GM21526 (cell line): ENCODE data around the gene EPHX1.
"Not testable (repeated sequence)": the region's sequence is repeated elsewhere in the genome, so short reads cannot be mapped to it uniquely, and the experiment has no call there.

ENCODE experiments used
- ATAC-seq: cut with Tn5 transposase; IDR thresholded peaks from one replicate; pipeline ENCODE4 v1.9.1; 2021; ENCODE audit warnings: moderate library complexity; ENCODE audit not compliant: unreplicated experiment, low FRiP score

The EPHX1 gene

DNA sequence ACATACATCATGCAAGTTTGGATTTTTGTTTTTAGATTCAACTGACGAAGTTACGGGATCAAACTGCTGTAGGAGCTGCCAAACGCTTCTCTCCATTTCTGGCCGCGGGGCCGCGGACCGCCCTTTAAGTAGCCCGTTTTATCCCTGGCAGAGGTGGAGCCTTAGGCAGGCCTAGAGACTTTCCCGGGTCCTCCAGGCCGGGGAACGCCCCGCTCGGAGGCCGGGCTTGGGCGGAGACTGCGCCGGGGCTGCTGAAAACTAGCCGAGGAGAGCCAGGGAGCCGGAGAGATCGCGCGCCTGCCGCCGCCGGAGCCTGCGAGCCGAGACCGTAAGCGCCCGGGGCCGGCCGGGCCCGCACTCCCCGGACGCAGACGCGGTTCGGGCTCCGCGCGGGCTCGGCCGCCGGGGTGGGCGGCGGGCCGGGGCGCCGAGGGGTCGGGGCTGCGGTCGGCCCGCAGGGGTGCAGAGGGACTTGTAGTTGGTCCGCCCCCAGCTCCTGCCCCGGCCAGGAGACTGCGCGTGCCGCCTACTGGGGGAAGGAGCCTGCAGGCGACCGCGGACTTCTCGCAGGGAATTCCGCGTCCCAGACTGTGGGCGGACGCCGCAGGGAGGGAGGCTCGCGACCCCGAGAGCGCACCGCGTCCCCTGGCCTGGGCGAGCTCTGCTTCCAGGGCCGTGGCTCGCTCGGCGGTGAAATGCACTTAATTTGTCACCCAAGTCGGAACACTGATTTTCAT, at the start of gene EPHX1:
Gene EPHX1 (plus strand): TSS at position 283 of the 737 bp plus-strand sequence. CDS start 18,606 bp downstream, outside the sequence.
- ATAC-seq, result peak; percentile 92

DNA sequence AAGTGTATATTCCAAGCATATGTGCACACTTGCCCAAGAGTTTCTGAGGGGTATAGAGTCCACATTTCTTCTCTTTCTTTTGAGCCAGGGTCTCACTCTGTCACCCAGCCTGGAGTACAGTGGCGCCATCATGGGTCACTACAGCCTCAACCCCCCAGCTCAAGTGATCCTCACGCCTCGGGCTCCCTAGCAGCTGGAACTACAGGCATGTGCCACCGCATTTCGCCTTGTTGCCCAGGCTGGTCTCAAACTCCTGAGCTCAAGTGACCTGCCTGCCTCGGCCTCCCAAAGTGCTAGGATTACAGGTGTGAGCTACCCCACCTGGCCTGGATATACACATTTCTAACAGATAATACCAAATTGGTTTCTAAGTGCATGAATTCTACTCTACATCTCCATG, 49.4 kb upstream of the EPHX1 start:
- ATAC-seq, result no peak

DNA sequence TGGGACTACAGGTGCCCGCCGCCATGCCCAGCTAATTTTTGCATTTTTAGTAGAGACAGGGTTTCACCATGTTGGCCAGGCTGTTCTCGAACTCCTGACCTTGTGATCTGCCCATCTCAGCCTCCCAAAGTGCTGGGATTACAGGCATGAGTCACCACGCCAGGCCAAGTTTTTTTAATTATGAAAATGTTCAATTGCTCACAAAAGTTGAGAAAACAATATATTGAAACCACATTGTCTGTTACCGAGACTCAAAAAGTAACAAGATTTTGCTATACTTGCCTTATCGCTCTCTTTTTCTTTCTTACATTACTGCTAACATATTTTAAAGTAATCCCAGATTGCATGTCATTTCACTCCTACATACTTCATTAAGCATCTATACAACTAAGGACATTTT, 48.5 kb upstream of the EPHX1 start:
- not testable (repeated sequence) for ATAC-seq

DNA sequence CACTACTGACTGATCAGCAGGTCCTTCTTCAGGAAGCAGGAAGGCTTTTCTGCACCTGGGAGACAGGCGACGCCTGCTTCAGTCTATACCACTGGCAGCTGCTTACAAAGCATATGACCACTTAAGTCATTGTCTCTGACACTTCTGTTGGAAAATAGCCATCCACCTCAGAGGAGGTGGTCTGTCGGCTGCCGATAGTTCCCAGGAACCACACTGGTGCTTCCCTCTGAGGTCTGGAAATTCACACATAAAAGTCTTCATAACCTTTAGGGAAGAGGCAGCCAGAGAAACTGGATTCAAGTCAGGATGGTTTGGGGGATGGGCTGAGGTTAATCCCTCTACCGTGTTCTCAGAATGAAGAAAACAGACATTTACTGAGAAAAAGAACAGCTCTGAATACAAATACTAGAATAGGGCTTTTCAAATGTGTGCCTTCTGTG, 47.9 kb upstream of the EPHX1 start:
- no peak for ATAC-seq

DNA sequence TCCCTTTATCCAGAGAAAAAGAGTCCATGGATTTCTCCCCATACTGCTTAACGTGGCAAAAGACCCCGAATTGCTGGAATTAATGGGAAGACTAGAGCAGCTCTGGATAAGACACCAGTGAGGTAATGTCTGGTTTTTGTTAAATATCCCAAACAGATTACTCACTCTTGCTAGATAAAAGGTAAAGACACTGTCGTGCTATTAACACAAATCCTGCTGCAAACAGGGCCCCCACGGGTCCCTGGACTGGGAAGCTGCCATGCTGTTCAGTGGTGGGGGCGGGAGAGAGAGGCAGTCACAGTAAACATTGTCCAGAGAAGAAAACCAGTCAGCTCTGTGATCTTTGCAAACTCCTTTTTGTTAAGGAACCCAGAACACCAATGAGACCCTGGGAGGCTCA, 47.5 kb upstream of the EPHX1 start:
- ATAC-seq, result no peak

DNA sequence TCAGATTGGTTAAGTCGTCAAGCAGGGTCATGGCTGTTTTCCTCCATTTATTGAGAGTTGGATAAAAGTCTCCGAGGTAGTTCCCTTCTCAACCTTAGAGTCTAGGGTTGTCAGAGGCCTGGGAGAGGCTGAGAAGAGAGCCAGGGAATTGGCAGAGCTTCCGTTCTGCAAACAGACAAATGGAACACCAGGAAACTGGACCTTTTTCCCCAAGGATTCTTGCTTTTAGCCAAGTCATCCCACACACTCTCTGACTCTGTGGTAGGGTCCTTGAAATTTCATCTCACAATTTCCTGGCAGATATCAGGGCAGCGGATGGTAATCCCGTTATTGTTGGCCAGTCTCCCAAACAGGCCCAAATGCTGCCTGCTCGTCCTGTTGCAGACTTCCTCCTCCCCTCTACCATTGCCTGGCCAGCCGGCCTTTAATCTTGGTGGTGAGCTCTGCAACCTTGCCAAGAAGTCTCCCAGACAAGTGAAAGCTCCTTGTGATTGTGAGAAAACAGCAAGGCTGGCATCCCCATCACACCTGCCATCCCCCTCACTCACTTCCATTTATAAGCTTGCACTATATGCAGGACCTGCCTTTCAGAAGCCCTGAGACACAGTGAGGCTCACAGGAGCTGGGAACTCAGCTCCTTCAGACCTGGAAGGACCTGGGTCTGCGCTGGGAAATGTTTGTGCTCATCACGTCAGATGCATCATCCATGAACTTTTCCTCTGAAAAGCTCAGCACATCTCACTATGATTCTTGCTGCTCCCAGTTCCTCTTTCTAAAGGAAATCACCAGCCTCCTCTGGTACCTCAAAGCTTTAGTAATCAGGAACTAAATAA, 46.0 kb upstream of the EPHX1 start:
- no peak for ATAC-seq

DNA sequence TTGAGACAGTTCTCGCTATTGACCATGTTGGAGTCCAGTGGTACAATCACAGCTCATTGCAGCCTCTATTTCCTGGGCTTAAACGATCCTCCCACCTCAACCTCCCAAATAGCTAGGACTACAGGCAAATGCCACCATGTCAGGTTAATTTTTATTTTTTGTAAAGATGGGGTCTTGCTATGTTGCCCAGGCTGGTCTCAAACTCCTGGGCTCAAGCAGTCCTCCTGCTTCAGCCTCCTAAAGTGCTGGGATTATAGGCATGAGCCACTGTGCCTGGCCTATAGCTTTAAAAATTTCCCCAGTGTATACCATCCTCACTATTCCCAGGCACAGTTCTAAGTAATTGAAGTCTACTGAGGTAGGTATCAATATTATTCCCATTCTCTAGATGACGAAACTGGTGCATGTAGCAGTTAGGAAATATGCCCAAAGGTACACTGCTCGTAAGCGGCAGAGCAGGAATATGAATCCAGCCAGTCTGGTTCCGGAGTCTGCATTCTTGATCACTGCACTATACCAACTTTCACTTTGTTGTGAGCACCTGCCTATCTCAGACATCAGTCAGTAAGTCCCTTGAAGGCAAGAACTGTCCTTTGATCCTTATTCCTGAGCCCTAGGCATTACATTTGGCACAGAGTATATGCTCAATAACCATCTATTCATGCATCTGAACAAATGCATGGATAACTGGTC, 43.8 kb upstream of the EPHX1 start:
- no peak for ATAC-seq

DNA sequence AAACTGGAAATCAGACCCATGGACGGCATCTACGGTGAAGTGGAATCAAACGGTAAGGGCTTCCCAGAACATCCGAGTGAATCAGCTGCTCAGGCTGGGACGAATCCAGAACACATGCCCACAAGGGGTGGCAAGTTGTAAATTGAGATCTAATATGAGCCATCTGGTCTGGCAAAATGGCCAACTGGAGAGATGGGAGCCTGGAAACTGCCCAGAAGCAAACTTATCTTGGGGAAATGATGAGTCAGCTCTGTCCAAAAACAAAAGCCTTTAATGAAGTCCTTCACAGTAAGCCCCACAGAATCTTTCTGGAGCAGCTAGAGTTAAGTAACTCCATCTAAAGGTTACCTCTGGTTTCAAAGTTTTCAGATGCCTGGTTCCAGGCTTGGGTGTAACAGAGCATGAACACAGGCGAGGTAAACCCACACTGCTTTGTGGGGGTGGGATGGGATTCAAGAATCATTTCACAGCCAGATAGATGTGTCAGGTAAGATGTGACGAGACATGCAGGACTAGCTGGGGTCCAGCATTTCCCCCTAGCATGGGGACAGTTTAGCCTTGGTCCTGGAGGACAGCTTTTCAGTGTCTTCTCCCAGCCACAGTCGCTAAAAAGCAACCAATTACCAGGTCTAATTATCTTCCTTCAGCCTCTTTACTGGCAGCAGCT, 42.8 kb upstream of the EPHX1 start:
- ATAC-seq, result no peak

DNA sequence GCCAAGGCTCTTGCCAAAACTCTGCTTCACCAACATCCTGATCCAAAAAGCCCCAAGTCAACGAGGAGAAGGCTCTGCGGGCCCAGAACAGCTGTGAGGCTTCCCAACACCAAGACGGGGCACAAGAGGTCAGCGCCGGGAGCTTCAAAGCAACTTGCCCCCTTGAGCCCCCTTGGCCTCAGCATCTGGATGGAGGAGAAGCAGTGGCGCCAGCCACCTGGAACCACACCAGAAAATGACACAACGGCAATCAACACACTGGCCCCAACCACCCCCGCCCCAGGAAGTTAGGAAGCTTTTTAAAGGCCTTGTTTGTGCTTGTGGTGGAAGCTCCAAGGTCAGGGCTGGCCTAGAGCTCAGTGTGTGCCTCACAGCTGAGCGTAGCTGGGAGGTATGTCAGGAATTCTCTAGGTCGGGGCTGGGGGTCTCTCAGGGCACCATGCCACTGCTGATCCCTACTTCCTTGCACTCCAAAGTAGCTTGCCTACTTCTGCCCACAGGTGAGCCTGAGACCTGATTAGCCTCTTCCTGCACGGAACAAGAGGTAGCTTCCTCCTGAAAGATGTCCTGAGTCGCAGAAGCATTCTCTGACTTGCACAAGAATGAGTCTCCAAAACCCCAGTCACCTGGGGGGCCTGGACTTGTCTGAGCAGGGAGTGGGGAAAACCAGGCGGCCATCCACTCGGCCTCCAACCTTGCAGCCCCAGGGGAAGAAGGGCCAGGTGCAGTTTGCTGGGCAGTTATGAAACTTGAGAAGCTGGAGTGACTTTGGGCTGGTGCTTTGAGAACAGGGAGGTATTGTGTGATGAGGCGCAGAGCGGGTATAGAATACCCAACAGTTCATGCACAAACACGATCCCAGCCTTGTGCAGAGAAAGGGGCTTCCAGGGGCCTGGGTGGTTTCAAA, 42.0 kb upstream of the EPHX1 start:
- ATAC-seq, result no peak

DNA sequence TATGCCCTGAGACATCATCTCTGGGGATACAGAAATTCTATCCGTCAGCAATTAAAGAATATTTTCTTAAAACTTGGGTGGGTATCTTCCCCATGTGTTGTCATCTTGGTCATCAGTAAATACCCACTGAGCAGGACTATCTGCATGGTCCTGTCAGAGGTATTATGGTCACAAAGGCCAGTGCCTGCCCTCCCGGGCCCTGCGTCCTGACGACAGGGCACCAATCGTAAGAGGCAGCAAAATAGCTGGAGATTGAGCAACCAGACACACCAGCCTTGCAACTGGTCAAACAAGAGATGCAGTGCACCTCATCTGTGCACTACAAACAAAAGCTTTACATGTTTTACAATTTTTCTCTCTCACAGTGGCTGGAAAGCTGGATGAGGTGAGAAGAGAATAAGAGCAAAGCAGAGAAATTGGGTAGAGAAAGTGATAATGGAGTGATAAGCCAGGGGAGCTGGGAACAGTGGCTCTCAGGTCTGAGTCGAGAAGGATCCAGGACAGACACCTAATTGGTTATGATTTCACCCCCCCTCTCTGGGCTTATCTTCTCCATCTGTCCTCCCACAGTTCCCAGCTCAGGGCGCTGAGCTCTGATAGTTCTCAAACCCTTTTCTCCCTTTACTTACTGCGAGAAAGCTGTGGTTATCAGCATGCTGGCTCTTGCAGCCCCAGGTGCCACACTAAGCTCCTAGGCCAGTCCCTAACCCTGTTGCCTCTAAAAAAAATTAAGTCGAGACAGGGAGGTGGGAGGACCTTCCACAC, 41.1 kb upstream of the EPHX1 start:
- ATAC-seq, result no peak

DNA sequence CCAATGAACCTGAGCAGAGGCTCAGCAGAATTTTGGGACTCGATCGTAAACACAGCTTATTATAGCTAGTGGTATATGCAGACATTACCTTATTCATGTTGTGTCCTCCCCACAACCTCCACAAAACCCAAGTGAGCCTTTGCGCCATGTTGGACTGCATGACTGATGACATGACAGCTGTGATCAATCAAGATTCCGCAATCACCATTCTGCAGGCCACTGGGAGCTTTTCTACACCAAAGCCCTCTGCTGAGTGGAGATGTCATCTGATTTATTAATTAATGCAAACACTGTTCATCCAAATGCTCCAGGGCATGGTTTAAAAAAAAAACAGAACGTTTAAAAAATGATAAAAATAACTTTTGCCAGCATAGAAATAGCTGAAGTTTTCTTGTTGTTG, 40.2 kb upstream of the EPHX1 start:
- no peak for ATAC-seq

DNA sequence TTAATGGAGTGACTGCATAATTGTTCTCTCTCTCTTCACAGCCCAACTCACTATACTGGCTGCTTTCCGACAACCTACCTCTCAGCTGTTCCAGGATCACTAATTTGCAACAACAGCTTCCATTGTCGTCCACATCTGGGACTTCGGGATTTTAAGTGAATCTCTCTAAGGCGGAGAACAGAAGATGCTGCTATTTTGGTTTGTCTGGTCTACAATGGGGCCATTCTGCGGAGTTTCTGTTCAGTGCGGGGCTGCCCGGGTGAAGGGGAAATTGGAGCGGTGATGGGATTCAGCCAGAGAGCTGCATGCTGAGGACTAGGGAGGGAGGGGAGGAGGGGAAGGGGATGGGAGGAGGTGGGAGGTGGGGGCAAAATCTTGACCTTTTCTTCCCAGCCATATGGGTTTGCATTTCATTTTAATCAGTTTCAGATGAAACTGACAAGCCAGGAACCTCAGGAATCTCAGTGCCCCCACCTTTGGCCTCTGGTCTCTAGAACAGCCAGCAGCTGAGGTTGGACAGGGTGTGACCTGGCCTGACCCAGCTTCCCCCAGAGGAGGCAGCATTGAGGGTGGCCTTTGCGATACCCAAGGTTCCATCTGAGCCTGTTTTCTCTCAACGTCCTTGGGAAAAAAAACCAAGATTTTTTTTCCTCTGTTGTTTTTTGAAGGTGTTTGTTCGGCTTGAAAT, 39.2 kb upstream of the EPHX1 start:
- no peak for ATAC-seq

DNA sequence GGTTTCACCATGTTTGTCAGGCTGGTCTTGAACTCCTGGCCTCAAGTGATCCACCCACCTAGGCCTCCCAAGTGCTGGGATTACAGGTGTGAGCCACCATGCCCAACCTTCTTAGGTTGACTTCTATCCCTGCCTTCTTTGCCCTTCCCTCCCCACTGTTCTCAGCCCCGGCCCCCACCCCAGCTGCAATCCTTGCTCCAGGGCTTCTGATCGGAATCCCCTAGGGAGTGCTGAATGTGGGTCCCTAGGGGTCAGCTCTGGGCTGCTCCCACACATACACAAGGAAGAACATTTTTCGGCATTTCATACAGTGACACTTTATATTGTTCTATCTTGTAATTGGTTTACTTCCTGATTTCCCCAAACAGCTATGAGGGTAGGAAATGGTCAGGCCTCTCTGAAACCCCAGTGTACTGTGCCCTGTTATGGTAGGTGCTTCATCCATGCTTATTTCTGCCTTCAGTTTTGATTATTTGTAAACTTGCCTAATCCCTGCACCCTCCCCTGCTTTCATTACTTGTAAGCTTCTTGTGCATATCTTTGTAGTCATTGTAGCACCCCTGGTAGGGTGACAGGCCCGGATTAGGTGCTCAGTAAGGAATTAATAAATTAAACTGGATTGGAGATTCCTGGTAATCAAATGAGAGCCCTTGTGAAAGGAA, 38.1 kb upstream of the EPHX1 start:
- no peak for ATAC-seq

DNA sequence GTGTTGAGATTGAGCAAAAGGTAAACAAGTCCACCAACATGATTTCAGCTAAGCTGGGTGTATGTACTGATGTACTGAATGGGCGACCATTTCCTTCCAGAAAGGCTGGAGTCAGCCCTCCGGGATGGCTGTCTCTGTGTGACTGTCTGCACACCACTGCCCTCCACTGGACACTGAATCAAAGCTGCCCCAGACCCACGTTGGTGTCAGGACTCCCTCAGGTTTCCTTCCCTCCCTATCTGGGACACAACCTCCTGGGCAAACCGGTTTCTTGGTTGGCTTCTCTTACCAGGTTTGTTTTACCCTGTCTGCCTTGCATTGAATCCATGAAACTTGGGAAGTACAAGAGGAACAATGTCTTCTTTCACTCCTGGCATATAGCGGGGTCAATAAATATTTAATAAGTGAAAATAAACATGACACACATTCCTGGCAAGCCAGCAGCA, 37.6 kb upstream of the EPHX1 start:
- no peak for ATAC-seq

DNA sequence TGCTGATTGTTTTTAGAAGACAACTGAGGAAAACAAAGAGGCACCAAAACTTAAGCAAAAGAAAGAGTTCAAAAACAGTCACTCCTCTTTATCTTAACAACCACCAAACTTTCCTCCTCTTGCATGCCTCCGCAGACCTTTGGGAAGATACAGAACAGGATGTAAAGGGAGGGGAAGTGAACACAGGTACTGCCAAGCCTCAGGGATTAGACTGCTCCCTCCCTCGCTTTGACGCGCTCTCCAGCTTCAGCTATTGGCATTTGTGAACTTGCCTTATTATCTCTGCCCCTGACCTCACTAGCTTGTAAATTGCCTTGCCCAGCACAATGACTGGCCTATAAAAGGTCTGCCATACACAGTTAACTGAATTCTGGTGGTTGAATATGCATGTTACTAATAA, 37.1 kb upstream of the EPHX1 start:
- ATAC-seq, result no peak

DNA sequence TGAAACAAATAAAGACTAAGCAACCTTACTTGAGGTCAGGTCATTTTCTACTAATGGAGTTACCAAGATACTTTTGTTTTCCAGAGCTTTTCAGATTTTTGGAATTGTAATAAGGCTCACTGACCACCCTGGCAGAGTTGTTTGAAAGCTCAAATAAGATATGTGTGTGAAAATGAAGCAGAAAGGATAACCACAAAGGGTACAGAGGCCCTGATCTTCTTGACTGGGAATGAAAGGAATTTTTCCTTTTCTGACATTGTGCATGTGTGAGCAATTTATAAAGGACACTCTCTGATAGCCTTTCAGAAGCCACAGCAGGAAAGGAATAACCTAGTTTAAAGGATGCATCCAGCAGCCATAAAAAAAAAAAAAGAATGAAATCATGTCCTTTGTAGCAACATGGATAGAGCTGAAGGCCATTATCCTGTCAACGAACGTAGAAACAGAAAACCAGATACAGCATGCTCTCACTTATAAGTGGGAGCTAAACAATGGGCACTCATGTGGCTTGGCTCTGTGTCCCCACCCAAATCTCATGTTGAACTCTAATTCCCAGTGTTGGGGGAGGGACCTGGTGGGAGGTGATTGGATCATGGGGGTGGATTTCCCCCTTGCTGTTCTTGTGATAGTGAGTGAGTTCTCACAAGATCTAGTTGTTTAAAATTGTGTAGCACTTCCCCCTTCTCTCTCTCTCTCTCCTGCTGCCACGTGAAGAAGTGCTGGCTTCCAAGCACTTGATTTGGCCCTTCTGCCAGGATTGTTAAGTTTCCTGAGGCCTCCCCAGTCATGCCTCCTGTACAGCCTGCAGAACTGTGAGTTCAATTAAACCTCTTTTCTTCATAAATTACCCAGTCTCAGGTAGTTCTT, 35.4 kb upstream of the EPHX1 start:
- no peak for ATAC-seq

DNA sequence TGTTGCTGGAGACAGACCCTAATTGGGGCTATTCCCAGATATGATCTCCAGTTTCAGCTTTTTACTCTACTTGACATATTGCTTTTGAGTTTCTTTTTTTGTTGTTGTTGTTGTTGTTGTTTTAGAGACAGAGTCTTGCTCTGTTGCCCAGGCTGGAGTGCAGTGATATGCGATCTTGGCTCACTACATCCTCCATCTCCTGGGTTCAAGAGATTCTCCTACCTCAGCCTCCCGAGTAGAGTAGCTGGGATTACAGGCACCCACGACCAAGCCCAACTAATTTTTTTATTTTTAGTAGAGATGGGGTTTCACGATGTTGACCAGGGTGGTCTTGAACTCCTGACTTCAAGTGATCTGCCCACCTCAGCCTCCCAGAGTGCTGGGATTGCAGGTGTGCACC, 33.6 kb upstream of the EPHX1 start:
- ATAC-seq, result no peak
